ENCODE data around the gene PDZD7. TPM values are rescaled to one million over a fixed set of nuclear protein-coding genes. Genes with fewer than 3 reads are reported as not detected.

The PDZD7 gene
- total RNA-seq, 4 donors from 2014 or later = 0.84 to 2.4 (median 1.9) TPM

DNA sequence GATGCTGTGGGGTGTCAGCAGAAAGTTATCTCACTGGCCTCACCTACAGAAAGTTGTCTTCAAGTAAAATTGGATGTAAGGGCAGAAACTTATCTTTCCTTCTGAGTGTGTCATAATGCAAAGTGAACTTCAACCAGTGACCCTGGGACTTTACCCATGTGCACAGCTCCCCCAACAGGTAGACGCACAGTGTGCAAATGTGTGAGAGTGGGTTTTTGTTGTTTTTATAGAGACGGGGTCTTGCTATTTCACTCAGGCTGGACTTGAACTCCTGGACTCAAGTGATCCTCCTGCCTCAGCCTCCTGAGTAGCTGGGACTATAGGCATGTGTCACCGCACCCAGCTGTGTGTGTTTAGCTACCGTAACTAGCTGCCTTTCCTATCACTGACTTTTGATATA is 24.5 kb upstream of the PDZD7 start:
- 80 to 86% methylated on average over 4 of the region's 4 CpGs for WGBS, 2 donors

DNA sequence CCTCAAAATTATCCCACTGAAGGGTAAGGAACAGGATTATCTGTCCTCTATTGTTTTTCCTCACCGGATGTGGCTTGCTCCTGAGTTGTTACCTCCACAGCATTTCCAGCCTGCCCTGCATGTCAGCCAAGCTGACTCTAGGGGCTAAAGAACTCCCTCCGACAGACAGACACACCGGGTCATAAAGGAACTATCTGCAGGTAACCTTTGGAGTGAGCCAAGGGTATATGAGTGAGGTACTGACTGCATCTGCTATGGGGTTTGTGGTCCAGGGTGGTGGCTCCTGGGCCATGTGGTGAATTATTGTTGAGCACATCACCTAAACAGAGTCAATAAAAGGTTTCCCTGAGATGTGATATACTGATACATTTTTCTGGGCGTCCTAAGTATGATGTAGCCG is 23.9 kb upstream of the PDZD7 start:
- Histone ChIP-seq H3K4me1 (peaks cover 0 to 11% (median 6%) of the 10 kb centered on the region in 4 donors), H3K27ac (no peak overlapping the region), H3K9me3 (no peaks in the 10 kb centered on the region), H3K36me3 (no peaks in the 10 kb centered on the region), H3K27me3 (peaks cover 0 to 28% of the 10 kb centered on the region in 2 donors), H3K4me3 (no peak overlapping the region)
- DNase-seq (ENCODE audit: low spot score in 2 of 2) = no peak
- WGBS, 2 donors = 83 to 89% methylated on average over 5 of the region's 5 CpGs
- TF ChIP-seq POLR2A (IDR thresholded peaks at IDR 0.05) (no peak), EP300 (IDR thresholded peaks at IDR 0.05) (no peak)
- TF ChIP-seq, protein P1, sequence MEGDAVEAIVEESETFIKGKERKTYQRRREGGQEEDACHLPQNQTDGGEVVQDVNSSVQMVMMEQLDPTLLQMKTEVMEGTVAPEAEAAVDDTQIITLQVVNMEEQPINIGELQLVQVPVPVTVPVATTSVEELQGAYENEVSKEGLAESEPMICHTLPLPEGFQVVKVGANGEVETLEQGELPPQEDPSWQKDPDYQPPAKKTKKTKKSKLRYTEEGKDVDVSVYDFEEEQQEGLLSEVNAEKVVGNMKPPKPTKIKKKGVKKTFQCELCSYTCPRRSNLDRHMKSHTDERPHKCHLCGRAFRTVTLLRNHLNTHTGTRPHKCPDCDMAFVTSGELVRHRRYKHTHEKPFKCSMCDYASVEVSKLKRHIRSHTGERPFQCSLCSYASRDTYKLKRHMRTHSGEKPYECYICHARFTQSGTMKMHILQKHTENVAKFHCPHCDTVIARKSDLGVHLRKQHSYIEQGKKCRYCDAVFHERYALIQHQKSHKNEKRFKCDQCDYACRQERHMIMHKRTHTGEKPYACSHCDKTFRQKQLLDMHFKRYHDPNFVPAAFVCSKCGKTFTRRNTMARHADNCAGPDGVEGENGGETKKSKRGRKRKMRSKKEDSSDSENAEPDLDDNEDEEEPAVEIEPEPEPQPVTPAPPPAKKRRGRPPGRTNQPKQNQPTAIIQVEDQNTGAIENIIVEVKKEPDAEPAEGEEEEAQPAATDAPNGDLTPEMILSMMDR (IDR thresholded peaks at IDR 0.05) = no peak

More for the DNA sequence above, 24.5 kb upstream of the PDZD7 start:
- peaks cover 0 to 11% (median 4%) of the 10 kb centered on the region in 4 donors for H3K4me1 ChIP-seq
- TF ChIP-seq, protein P1 (IDR thresholded peaks at IDR 0.05) = no peak
- no peak for TF ChIP-seq POLR2A (IDR thresholded peaks at IDR 0.05)
- TF ChIP-seq EP300 (IDR thresholded peaks at IDR 0.05) = no peak
- no peak overlapping the region for H3K27ac ChIP-seq
- no peak overlapping the region for H3K4me3 ChIP-seq
- H3K36me3 ChIP-seq = no peaks in the 10 kb centered on the region
- DNase-seq (ENCODE audit: low spot score in 2 of 2) = no peak
- no peaks in the 10 kb centered on the region for H3K9me3 ChIP-seq
- H3K27me3 ChIP-seq = peaks cover 0 to 23% of the 10 kb centered on the region in 2 donors

DNA sequence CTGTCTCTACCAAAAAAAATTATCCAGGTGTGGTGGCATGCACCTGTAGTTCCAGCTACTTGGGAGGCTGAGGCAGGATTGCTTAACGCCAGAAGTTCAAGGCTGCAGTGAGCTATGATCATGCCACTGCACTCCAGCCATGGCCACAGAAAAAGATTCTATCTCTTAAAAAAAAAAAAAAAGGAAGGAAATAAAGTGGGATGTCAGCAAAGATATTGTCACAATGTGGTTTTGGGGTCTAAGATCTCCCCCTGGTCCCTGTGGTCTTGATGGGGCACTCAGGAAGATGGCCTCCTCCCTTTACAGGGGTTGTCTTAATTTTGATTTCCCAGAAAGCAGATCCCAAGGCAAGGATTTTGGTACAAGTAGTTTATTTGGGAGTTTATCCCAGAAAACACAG is 23.4 kb upstream of the PDZD7 start:
- DNase-seq (ENCODE audit: low spot score in 2 of 2) = no peak
- no peaks in the 10 kb centered on the region for H3K9me3 ChIP-seq
- H3K36me3 ChIP-seq = no peaks in the 10 kb centered on the region
- WGBS, 2 donors = 77 to 94% methylated on average over 1 of the region's 1 CpG
- no peak overlapping the region for H3K4me3 ChIP-seq
- TF ChIP-seq EP300 (IDR thresholded peaks at IDR 0.05) = no peak
- TF ChIP-seq, protein P1 (IDR thresholded peaks at IDR 0.05) = no peak
- TF ChIP-seq POLR2A (IDR thresholded peaks at IDR 0.05) = no peak
- peaks cover 0 to 10% (median 6%) of the 10 kb centered on the region in 4 donors for H3K4me1 ChIP-seq
- H3K27ac ChIP-seq = no peak overlapping the region
- peaks cover 0 to 34% of the 10 kb centered on the region in 2 donors for H3K27me3 ChIP-seq

DNA sequence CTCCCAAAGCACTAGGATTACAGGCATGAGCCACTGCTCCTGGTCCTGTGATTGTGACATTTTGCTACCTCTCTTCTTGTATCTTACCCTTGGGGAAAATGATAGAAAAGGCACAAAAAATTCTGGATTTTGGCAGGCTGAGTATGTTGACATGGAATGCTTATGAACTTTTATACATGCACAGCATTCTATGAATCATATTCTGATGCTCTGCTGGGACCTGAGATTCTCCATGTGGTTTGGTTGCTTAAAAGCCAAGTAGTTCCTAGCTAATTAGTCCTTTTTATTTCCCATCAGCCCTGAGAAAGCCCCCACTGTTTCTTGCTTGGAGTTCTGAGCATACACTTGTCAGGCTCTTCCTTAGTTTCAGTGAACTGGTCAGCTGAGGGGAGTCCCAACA is 22.6 kb upstream of the PDZD7 start:
- no peak for DNase-seq (ENCODE audit: low spot score in 2 of 2)
- Histone ChIP-seq H3K27ac (no peak overlapping the region), H3K9me3 (no peaks in the 10 kb centered on the region), H3K4me3 (no peak overlapping the region), H3K4me1 (peaks cover 0 to 11% (median 6%) of the 10 kb centered on the region in 4 donors), H3K36me3 (no peaks in the 10 kb centered on the region), H3K27me3 (peaks cover 0 to 42% of the 10 kb centered on the region in 2 donors)
- TF ChIP-seq EP300 (IDR thresholded peaks at IDR 0.05) (no peak), POLR2A (IDR thresholded peaks at IDR 0.05) (no peak)
- TF ChIP-seq, protein P1 (IDR thresholded peaks at IDR 0.05) = no peak

DNA sequence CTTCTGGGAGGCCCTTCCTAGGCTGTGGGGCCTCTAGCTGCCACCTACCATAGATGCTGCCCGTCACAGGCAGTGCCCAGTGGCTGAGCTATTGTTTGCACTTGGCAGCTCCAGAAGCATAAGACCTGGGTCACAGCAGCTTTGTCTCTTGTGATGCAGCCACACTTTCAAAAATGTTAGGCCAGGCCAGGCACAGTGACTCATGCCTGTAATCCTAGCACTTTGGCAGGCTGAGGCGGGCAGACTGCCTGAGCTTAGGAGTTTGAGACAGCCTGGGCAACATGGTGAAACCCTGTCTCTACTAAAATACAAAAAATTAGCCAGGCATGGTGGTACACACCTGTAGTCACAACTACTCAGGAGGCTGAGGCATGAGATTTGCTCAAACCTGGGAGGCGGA is 21.4 kb upstream of the PDZD7 start:
- TF ChIP-seq EP300 (IDR thresholded peaks at IDR 0.05) = no peak
- TF ChIP-seq, protein P1 (IDR thresholded peaks at IDR 0.05) = no peak
- no peak for TF ChIP-seq POLR2A (IDR thresholded peaks at IDR 0.05)
- no peak overlapping the region for H3K27ac ChIP-seq
- no peaks in the 10 kb centered on the region for H3K9me3 ChIP-seq
- H3K36me3 ChIP-seq = no peaks in the 10 kb centered on the region
- DNase-seq (ENCODE audit: low spot score in 2 of 2) = no peak
- H3K4me3 ChIP-seq = no peak overlapping the region
- H3K4me1 ChIP-seq = peaks cover 0 to 19% (median 6%) of the 10 kb centered on the region in 4 donors
- peaks cover 0 to 54% of the 10 kb centered on the region in 2 donors for H3K27me3 ChIP-seq
- WGBS, 2 donors = 61 to 69% methylated on average over 3 of the region's 3 CpGs
